Measurements from ENCODE around the gene PSMD12. TPM values are rescaled to one million over a fixed set of nuclear protein-coding genes. Genes with fewer than 3 reads are reported as not detected.

The PSMD12 gene
- total RNA-seq, 1 donor from 2014 or later, result 39.7 TPM

- no peaks in the 10 kb centered on the region for H3K36me3 Mint-ChIP-seq
- H3K27ac Mint-ChIP-seq, result no peak overlapping the region
- TF ChIP-seq CTCF (IDR thresholded peaks at IDR 0.05) (no peak), EZH2 (IDR thresholded peaks at IDR 0.05) (no peak), EZH2phosphoT487 (IDR thresholded peaks at IDR 0.05) (no peak)
Observed at GRCh38 chr17:67316781-67317180, 49.6 kb downstream of the PSMD12 start.

GRCh38 chr17:67315865-67316264, 50.5 kb downstream of the PSMD12 start:
- no peaks in the 10 kb centered on the region for H3K27me3 ChIP-seq
- no peak overlapping the region for H3K9ac ChIP-seq
- no peak for DNase-seq (ENCODE audit: low spot score)
- H3F3A ChIP-seq (ENCODE audit: low read depth), result no peaks in the 10 kb centered on the region
- H3K4me1 ChIP-seq, result no peaks in the 10 kb centered on the region
- no peak overlapping the region for H3K27ac Mint-ChIP-seq
- H3K27ac ChIP-seq, result no peak overlapping the region
- no peaks in the 10 kb centered on the region for H3K27me3 Mint-ChIP-seq (ENCODE audit: insufficient read depth, low read depth)
- no peaks in the 10 kb centered on the region for H3K9me3 Mint-ChIP-seq
- H3K4me1 Mint-ChIP-seq, result peaks cover 3% of the 10 kb centered on the region
- no peak overlapping the region for H3K4me3 ChIP-seq
- no peaks in the 10 kb centered on the region for H3K36me3 ChIP-seq
- H2AFZ ChIP-seq (replicated peaks), result no peak overlapping the region
- H3K9me3 ChIP-seq (ENCODE audit: low read depth), result no peaks in the 10 kb centered on the region
- no peaks in the 10 kb centered on the region for H3K79me2 ChIP-seq (ENCODE audit: low read depth)
- H4K20me1 ChIP-seq (ENCODE audit: low read depth), result no peaks in the 10 kb centered on the region
- TF ChIP-seq EZH2 (IDR thresholded peaks at IDR 0.05), result no peak
- TF ChIP-seq CTCF (IDR thresholded peaks at IDR 0.05), result no peak
- no peak for TF ChIP-seq EZH2phosphoT487 (IDR thresholded peaks at IDR 0.05)
- no peak overlapping the region for H3K4me3 Mint-ChIP-seq
- no peak overlapping the region for H3K4me2 ChIP-seq
- H3K36me3 Mint-ChIP-seq, result no peaks in the 10 kb centered on the region

More at GRCh38 chr17:67316781-67317180, 49.6 kb downstream of the PSMD12 start:
- Histone ChIP-seq H3K9ac (no peak overlapping the region), H3K27me3 (no peaks in the 10 kb centered on the region), H3K9me3 (ENCODE audit: low read depth) (no peaks in the 10 kb centered on the region), H3F3A (ENCODE audit: low read depth) (no peaks in the 10 kb centered on the region), H3K36me3 (no peaks in the 10 kb centered on the region), H3K4me1 (peaks cover 4% of the 10 kb centered on the region), H2AFZ (replicated peaks) (no peak overlapping the region), H4K20me1 (ENCODE audit: low read depth) (no peaks in the 10 kb centered on the region), H3K4me2 (no peak overlapping the region), H3K27ac (no peak overlapping the region), H3K79me2 (ENCODE audit: low read depth) (no peaks in the 10 kb centered on the region), H3K4me3 (no peak overlapping the region)
- no peak for DNase-seq (ENCODE audit: low spot score)
- Mint-ChIP-seq H3K27me3 (ENCODE audit: insufficient read depth, low read depth) (no peaks in the 10 kb centered on the region), H3K4me1 (no peaks in the 10 kb centered on the region), H3K4me3 (no peak overlapping the region), H3K9me3 (no peaks in the 10 kb centered on the region)

GRCh38 chr17:67312265-67312664, 54.1 kb downstream of the PSMD12 start:
- TF ChIP-seq CTCF (IDR thresholded peaks at IDR 0.05), result no peak
- TF ChIP-seq EZH2phosphoT487 (IDR thresholded peaks at IDR 0.05), result no peak
- TF ChIP-seq EZH2 (IDR thresholded peaks at IDR 0.05), result no peak
- Histone ChIP-seq H3K9ac (no peak overlapping the region), H3K4me1 (no peaks in the 10 kb centered on the region), H3K27me3 (no peaks in the 10 kb centered on the region), H3K4me3 (no peak overlapping the region), H3K36me3 (no peaks in the 10 kb centered on the region), H3K4me2 (no peak overlapping the region), H3K27ac (no peak overlapping the region), H3F3A (ENCODE audit: low read depth) (no peaks in the 10 kb centered on the region), H3K79me2 (ENCODE audit: low read depth) (no peaks in the 10 kb centered on the region), H3K9me3 (ENCODE audit: low read depth) (no peaks in the 10 kb centered on the region), H2AFZ (replicated peaks) (no peak overlapping the region), H4K20me1 (ENCODE audit: low read depth) (no peaks in the 10 kb centered on the region)
- Mint-ChIP-seq H3K27ac (no peak overlapping the region), H3K9me3 (no peaks in the 10 kb centered on the region), H3K27me3 (ENCODE audit: insufficient read depth, low read depth) (peaks cover 2% of the 10 kb centered on the region), H3K4me3 (no peak overlapping the region), H3K36me3 (no peaks in the 10 kb centered on the region), H3K4me1 (peaks cover 3% of the 10 kb centered on the region)
- DNase-seq (ENCODE audit: low spot score), result no peak

Measured in neural progenitor cell (in vitro differentiated cells).